HG02623 (cell line): ENCODE measurements around the gene DRC3.

Experiments used
- ATAC-seq: cut with Tn5 transposase; IDR thresholded peaks from one replicate; pipeline ENCODE4 v1.9.1; 2021; ENCODE audit warnings: moderate library complexity; ENCODE audit not compliant: unreplicated experiment

DRC3 gene

DNA sequence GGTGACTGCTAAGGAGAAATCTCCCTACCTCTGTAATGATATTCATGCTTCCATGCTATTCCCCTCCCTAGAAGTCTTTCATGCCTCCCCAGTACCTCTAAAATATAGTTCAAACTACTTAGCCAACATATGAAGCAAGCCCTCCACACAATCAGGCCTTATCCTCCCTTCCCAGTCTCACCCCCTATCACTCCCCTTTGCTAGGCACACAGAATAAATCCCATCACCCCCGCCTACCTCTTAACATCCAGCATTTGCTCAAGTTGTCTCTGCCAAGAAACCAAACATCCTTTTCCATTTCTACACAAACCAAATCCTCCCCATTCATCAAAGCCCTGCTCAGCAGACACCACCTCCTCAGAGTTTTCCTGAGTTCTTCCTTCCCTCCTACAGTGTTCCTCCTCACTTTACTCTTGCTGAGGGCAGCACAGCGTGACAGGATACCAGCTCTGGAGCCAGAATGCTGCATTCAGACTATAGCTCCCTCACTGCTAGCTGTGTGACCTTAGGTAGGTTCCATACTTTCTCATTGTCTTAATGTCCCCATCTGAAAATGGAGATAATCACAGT is 7.4 kb upstream of the DRC3 start:
- no peak for ATAC-seq

DNA sequence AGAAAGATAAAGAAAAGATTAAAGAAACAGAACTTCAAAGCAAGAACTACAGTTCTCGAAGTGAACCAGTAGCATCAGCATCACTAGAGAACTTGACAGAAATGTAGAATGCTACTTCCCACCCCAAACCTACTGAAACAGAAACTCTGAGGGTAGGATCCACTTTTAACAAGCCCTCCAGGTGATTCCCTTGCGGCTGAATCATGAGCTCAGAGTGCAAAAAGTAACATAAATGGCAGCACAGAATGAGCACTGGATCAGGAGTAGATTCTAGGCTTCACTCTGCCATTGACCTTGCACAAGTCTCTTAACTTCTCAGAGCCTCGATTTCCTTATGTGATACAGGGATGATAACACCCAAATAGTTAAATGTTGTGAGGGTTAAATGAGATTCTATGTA is 6.3 kb upstream of the DRC3 start:
- no peak for ATAC-seq

DNA sequence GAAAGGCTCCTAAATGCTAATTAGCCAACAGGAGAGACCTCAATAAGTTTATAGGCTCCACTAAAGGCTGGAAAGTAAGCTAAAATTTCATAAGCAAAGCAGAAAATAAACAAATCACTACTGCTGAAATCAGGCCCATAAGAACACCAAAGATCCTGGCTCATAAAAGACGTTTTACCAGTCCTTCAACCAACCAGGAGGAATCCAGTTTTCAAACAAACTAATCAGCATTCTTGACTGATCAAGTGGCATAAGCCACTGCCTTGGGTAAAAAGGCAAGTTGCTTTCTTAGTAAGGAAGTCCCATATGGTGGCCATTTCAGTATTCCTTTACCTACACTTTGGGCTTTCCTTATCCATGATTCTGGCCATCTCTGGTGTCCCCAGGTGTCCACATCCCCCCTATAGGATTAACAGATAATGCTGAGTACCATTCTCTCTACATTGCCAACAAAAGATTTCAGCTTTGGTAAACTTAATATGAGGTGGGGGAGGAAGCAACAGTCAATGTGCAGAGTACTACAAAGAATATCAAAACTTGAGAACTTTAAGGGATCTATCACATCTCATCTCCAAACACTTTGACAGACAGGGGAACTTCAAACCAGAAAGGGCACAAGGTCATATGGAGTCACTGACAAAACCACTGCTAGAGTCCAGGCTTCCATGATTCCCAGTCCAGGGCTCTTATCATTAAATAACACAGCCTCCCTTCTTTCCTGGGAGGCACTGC is 1.8 kb upstream of the DRC3 start:
- no peak for ATAC-seq

- no peak for ATAC-seq
Observed at GRCh38 chr17:17971431-17972125, 1.1 kb upstream of the DRC3 start.

DNA sequence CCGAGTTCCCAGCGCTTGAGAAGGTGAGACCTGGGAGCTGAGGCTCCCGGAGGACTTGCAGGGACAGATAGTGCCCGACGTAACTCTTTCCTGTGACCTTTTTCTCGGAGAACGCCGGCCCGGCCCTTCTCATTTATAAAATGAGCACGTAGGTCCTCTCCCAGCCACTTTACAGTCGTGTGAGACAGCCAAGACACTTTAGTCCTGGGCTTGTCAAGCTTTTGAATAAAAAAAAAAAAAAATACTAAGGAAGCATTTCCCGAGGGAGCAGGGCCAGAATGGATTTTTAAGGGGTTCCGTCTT is 241 bp downstream of the DRC3 start:
- ATAC-seq = no peak

DNA sequence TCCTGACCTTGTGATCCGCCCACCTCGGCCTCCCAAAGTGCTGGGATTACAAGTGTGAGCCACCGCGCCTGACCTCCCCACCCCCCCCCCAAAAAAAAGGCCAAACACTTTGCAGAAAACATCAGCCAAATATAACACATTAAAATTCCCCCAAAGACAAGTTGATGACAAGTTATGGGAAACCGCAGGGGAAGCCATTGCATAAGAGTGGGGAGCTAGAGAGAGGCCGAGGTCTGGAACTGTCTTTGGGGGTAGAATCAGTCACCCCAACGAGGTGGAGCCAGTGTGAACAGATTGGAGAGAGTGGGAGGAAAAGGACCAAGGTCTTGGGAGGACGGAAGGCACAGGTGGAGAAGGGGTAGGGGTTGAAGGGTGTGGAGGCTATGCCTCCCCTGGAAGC is 2.8 kb downstream of the DRC3 start:
- ATAC-seq = no peak

GRCh38 chr17:17976931-17977570 is 4.4 kb downstream of the DRC3 start:
- ATAC-seq = no peak

DNA sequence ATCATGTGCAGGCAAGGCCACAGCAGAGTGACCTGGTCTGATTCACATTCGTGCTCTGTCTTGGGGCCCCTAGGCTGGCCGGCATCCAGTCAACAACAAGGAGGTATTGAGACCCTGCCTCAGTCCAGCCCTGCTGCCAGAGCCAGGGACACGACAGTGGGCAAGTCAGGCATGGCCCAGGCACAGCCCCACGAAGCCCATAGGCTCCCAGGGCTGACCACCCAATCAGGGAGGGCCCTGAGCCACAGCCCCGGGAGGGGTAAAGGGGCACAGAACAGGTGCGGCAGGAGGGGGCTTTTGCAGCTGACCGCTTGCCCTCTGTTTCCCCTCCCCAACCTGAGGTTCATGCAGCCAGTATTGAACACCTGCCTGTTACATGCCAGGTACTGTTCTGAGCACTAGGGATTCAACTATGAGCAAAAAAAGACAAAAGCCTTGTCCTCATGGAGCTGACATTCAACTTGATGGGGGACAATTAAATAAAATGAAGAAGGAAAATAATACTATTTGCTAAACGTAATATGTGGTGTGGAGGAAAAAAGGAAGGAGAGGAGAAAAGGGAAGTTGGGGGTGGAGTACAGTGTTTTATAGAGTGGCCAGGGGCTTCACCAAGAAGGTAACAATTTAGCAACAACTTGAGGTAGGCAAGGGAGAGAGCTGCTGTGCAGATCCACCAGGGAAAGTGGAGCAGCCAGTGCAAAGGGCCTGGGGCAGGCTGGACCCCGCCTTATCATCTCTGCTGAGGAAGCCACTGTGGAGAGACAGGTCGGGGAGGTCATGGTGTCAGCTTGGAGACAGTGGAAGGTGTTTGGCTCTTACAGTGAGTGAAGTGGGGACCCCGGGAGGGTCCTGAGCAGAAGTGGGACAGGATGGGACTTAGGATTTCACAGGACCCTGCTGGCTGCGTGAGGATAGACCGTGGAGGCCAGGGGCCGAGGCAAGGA is 6.1 kb downstream of the DRC3 start:
- no peak for ATAC-seq

DNA sequence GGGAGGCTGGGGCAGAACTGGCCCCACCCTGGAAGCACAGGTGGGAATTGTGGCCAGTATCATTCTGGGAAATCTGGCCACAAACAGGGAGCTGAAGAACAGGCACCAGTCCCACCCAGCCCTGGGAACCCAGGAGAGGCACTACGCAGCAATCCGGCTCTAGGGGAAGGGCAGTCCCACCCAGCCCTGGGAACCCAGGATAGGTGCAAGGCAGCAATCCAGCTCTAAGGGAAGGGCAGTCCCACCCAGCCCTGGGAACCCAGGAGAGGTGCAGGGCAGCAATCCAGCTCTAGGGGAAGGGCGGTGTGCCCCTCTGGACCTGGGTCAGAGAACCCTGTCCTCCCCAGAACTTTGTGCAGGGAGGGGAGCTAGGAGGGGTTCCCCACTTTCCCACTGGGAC is 7.1 kb downstream of the DRC3 start:
- no peak for ATAC-seq

DNA sequence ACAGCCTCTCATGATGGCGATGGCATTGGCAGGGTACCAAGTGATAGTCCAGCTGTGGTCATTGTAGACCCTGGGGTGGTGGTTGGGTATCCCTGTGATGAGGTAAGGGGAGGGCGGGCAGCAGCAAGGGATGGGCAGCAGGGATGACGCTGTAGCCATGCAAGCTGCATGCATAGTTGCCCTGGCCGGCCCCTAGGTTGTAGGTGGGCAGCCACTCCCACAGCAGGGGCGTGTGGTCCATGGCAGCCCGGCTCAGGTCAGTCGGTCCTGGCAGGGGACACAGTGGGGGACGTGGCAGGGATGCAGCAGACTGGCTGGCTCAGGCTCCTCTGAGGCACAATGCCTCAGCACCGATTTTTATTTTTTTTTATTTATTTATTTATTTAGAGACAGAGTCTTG is 8.7 kb downstream of the DRC3 start:
- ATAC-seq = no peak

DNA sequence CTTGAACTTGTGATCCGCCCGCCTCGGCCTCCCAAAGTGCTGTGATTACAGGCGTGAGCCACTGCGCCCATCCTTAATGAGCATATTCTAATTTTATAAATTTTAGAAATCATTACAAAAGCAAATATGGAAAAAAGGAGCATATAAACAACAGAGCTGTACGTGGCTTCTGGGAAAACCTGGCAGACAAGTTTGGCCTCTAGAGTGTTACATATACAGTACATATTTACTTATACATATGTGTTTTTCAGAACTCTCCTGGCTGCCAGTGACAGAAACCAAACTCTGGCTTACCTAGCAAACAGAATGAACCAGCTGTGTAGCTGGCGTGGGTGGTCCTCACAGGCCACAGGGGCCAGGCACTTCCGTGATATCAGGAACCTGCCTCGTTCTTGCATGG is 10.1 kb downstream of the DRC3 start:
- ATAC-seq = no peak

- ATAC-seq = no peak
Observed at GRCh38 chr17:17983376-17983775, 10.7 kb downstream of the DRC3 start.

- ATAC-seq = no peak
Observed at GRCh38 chr17:17983776-17984175, 11.1 kb downstream of the DRC3 start.

DNA sequence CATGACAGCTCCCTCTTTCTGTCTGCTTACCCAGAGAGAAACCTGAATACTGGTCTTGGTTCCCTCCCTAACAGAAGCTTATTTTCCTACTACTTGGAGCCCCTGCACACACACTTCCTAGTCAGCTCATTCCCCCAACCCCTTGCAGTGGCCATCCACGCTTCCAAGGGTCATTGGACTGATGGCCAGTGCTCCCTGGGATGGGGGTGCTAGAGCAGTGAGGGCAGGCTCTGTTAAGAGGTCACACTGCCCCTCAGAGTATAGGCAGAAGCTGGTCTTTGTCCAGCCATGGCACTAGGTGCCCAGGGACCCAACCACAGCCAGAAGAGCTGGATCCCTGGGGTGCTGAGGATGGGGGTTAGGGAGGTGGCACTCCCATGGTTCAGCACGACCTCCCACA is 12.5 kb downstream of the DRC3 start:
- no peak for ATAC-seq

DNA sequence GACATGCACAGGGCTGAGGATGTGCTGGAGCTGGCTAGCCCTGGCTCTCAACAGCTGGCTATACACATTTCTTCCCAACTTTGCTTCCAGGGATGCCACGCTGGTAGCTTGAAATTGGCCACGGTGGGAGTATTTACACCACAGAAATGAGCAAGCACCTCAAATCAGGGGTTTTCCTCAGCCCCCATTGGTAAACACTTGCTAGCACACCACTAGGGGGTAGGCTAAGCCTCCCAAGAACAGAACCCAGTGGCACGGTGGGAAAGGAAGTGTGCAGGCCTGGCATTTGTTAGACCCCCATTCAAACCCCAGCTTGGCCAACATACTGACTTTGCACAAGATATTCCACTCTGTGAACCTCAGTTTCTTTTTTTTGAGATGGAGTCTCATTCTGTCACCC is 12.9 kb downstream of the DRC3 start:
- ATAC-seq = no peak

DNA sequence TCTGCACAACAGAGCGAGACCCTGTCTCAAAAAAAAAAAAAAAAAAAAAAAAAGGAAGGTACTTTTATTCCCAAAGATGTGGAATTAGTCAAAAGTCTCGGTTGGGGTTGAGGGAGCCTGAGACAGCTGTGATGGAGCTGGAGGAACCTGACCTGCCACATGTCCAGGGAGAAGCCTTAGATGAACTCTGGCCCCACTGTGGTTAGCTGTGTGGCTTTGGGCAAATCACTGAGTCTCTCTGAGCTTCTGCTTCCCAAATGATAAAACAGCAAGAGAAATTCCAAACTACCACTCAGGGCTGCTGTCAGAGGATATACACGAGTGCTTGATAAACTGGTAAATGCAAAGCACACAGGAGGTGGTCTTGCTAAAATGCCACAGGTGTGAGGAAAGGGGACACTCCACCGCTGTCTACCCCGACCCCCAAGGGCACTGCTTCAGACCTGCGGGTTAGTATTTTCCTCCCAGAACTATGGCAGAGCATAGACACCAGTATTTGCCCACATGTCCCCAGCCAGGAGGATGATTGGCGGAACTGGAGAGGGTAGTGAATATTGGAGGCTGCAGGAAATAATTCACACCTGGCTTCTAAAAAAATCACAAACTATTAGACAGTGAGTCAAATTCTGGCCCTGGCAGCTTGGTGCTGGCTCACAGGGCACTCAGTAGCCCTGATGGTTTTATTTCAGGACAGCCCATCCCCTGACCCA is 14.7 kb downstream of the DRC3 start:
- ATAC-seq = no peak

GRCh38 chr17:17987901-17988300 is 15.2 kb downstream of the DRC3 start:
- no peak for ATAC-seq

- ATAC-seq = no peak
Observed at GRCh38 chr17:17988427-17988945, 15.8 kb downstream of the DRC3 start.

GRCh38 chr17:17989081-17989480 is 16.4 kb downstream of the DRC3 start:
- no peak for ATAC-seq

GRCh38 chr17:17989618-17990017 is 17.0 kb downstream of the DRC3 start:
- no peak for ATAC-seq
